GM10266 (cell line): ENCODE results near the gene TRIM9.

Experiments used
- DNase-seq: peaks from one replicate; pipeline ENCODE4 v3.0.0; 2012; ENCODE audit errors: extremely low spot score
- TF ChIP-seq, protein P1 (sequence below): IDR thresholded peaks from 2 replicates; pipeline ENCODE4 v1.5.1; 2012; ENCODE audit warnings: mild to moderate bottlenecking, low read depth; ENCODE audit not compliant: control insufficient read depth, insufficient read depth; ENCODE audit errors: missing control alignments

Gene TRIM9

DNA sequence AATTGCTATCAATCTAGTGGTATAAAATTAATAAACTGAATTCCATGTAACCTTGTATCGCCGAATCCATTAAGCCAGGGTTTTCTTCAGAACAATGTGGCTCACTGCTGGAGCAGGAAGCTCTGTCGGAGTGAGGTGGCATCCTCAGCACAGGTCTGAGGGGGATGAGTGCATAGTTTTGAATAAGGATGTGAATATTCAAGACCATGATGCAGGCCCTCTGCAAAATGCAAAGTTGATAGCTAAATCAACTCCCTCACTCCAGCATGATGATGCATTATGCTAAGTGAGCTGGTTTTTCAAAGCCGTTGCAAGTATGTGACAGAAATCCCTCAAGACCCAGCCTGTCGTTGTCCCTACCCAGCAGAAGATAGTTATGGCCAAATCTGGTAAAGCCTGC, 53.0 kb downstream of the TRIM9 start:
- DNase-seq, result no peak

DNA sequence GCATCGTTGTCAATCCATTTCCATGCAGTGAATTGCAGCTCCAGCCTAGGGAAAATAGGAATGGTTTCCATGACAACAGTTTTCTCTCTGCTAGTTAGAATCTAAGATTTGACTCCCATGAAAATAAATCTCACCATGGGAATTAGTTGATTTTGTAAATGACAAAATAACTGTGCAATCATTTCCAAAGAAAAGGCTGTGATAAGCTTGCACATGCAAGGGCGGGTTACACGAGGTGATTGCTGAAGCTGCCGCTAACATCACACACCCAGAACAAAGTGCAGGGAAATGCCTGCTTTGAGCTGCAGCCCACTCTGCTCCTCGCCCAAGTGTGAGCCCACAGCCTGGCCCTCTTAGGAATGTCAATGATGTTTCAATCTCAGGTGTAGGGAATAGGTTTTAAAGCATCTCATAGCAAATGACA, 53.8 kb downstream of the TRIM9 start:
- TF ChIP-seq, protein P1, sequence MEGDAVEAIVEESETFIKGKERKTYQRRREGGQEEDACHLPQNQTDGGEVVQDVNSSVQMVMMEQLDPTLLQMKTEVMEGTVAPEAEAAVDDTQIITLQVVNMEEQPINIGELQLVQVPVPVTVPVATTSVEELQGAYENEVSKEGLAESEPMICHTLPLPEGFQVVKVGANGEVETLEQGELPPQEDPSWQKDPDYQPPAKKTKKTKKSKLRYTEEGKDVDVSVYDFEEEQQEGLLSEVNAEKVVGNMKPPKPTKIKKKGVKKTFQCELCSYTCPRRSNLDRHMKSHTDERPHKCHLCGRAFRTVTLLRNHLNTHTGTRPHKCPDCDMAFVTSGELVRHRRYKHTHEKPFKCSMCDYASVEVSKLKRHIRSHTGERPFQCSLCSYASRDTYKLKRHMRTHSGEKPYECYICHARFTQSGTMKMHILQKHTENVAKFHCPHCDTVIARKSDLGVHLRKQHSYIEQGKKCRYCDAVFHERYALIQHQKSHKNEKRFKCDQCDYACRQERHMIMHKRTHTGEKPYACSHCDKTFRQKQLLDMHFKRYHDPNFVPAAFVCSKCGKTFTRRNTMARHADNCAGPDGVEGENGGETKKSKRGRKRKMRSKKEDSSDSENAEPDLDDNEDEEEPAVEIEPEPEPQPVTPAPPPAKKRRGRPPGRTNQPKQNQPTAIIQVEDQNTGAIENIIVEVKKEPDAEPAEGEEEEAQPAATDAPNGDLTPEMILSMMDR, result no peak
- no peak for DNase-seq

More for the DNA sequence above, 53.0 kb downstream of the TRIM9 start:
- TF ChIP-seq, protein P1, result no peak

DNA sequence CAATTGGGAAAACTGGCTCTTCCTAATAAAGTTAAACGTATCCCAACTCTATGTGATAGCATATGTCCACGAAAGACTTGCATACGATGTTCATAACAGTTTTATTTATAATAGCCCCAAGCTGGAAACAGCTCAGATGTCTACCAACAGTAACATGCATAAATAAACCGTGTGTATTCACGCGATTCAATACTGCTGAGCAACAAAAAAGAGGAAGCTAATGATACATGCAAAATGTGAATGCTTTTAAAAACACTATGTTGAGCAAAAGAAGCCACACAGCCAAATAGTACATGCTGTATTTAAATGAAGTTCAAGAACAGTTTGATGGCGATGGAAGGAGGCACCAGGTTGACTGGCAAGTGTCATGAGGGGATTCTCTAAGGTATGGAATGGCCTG, 55.7 kb downstream of the TRIM9 start:
- TF ChIP-seq, protein P1, result no peak
- DNase-seq, result no peak

DNA sequence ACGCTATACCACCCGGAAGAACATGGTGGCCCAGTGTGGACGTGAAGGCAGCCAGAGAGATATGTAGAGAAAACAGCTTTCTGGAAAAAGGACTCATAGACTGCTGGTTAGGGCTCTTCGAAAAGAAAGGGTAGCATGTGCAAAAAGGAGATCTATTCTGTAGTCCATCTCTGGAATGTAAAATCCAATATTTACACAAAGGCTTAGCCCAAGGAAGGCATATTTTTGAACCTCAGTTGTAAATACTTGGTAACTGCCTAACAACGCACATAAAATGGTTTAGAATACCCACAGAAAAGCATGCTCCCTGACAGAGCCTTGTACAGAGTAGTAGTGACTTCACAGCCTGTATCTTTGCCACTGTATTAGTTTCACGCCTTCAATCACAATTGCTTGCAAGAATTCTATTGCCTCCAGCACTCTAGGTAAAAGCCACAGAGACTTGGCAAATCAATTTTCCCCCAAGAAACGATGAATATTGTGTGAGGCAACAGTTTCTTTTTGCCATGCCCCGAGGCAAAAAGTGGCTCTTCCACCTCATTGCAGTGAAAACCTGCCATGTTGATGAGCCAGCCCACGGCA, 59.2 kb downstream of the TRIM9 start:
- TF ChIP-seq, protein P1, result no peak

GRCh38 chr14:51028851-51029754, 65.8 kb downstream of the TRIM9 start:
- DNase-seq, result no peak
- TF ChIP-seq, protein P1, result no peak

More for the DNA sequence above, 59.2 kb downstream of the TRIM9 start:
- DNase-seq, result no peak

DNA sequence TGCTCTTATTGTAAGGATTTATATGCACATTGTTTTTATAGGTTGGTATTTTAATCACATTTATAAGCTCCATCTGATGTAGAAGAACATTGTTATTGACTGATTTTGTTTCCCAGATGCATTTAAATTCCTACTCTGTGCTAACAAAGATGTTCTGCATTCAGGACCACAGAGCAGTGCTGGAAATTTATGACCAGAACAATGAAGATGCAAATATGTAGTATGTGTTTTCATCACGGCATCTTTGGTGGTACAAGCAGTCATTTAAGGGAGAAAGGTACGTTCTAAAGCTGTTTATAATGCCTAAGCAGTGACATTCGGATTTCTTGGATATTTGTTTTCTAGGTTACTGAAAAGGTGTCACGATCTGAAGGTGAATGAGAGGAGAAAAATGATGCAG, 66.5 kb downstream of the TRIM9 start:
- TF ChIP-seq, protein P1, result no peak
- DNase-seq, result no peak

DNA sequence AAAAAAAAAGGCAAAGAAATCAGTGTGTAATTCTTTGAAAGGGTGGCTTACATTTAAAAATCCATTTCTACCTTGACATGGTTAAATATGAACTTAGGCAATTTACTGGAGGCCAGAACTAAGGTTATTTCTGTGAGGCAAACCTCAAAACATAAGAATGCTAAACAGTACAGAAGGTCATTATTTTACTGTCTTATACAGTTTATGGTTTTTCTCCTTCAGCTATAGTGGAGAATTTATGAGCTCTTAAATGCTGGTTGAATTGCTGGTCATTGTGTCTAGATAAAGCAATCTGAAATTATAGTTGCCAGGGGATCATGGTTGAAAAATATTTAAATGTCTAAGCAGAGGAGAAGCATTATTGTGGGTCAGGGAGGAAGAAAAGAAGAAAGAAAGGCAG, 70.5 kb downstream of the TRIM9 start:
- DNase-seq, result no peak
- TF ChIP-seq, protein P1, result no peak
